ENCODE results near the gene RBM48. TPM values are rescaled to one million over a fixed set of nuclear protein-coding genes. Genes with fewer than 3 reads are reported as not detected.
"Not testable (repeated sequence)": the region's sequence is repeated elsewhere in the genome, so short reads cannot be mapped to it uniquely, and the experiment has no call there.

Gene RBM48
- total and polyA plus RNA-seq, 11 donors = 6.5 to 13.7 (median 10.6) TPM

- Histone ChIP-seq H3K9me3 (no peaks in the 10 kb centered on the region), H3K4me1 (peaks cover 0 to 26% (median 12%) of the 10 kb centered on the region in 12 donors), H3K27me3 (no peaks in the 10 kb centered on the region), H3K4me3 (no peak overlapping the region), H3K27ac (no peak overlapping the region), H3K36me3 (peaks cover 0 to 39% (median 18%) of the 10 kb centered on the region in 9 donors)
- DNase-seq (no peak), ATAC-seq (no peak)
- no peak for TF ChIP-seq POLR2A (IDR thresholded peaks at IDR 0.05)
- no peak for TF ChIP-seq CTCF (IDR thresholded peaks at IDR 0.05)
- WGBS, 4 donors = 91 to 96% (median 93%) methylated on average over 2 of the region's 2 CpGs
- intact Hi-C loops (cut with DNase I) = loop anchor here in 2 of 10 donors (10.0 kb wide), 1 partner anchor 532 kb away; no protein-coding TSS in a partner anchor
Measured at GRCh38 chr7:92523110-92523509, 5.5 kb upstream of the RBM48 start.

GRCh38 chr7:92527300-92528187 lies 1.1 kb upstream of the RBM48 start:
- Histone ChIP-seq H3K27ac (peak overlapping the region; percentile 31 to 92 (median 79)), H3K36me3 (peaks cover 0 to 29% (median 24%) of the 10 kb centered on the region in 9 donors), H3K27me3 (no peaks in the 10 kb centered on the region), H3K4me1 (peaks cover 0 to 41% (median 19%) of the 10 kb centered on the region in 12 donors), H3K9me3 (no peaks in the 10 kb centered on the region), H3K4me3 (peak overlapping the region; percentile 65 to 92 (median 84))
- peak in 3 of 5 donors; percentile 36 to 57 (median 55) for DNase-seq
- TF ChIP-seq POLR2A (IDR thresholded peaks at IDR 0.05) = no peak
- TF ChIP-seq CTCF (IDR thresholded peaks at IDR 0.05) = peak in 1 of 12 donors; percentile 16
- 1% methylated on average over 29 to 31 of the region's 31 CpGs for WGBS, 4 donors
- intact Hi-C loops (cut with DNase I) = loop anchor here in 4 of 10 donors (2.0 to 10.0 kb wide), 4 partner anchors 60 to 527 kb away; partner anchors contain the start of gene FAM133B (in 1 of the 4)
- ATAC-seq = peak in 3 of 4 donors; percentile 26 to 57 (median 31)

- Histone ChIP-seq H3K36me3 (peaks cover 0 to 43% (median 37%) of the 10 kb centered on the region in 9 donors), H3K27me3 (no peaks in the 10 kb centered on the region), H3K4me3 (peak overlapping the region; percentile 56 to 92 (median 84)), H3K9me3 (no peaks in the 10 kb centered on the region), H3K4me1 (peaks cover 0 to 41% (median 19%) of the 10 kb centered on the region in 12 donors), H3K27ac (peak overlapping the region; percentile 45 to 92 (median 84))
- intact Hi-C loops (cut with DNase I) = loop anchor here in 4 of 10 donors (2.0 to 10.0 kb wide), 4 partner anchors 58 to 526 kb away; partner anchors contain the start of gene FAM133B (in 1 of the 4)
- DNase-seq = no peak
- peak; percentile 0 to 8 (median 2) for ATAC-seq
- TF ChIP-seq CTCF (IDR thresholded peaks at IDR 0.05) (no peak), POLR2A (IDR thresholded peaks at IDR 0.05) (no peak)
- 0 to 1% (median 0%) methylated on average over 12 to 13 of the region's 13 CpGs for WGBS, 4 donors
Measured at GRCh38 chr7:92528958-92529264, 316 bp downstream of the RBM48 start.

GRCh38 chr7:92534572-92534971 lies 6.0 kb downstream of the RBM48 start:
- WGBS, 4 donors = 92 to 93% (median 93%) methylated on average over 9 of the region's 9 CpGs
- Histone ChIP-seq H3K4me1 (peaks cover 0 to 21% (median 2%) of the 10 kb centered on the region in 12 donors), H3K9me3 (no peaks in the 10 kb centered on the region), H3K36me3 (peaks cover 0 to 97% (median 93%) of the 10 kb centered on the region in 9 donors), H3K27ac (no peak overlapping the region), H3K27me3 (no peaks in the 10 kb centered on the region), H3K4me3 (no peak overlapping the region)
- ATAC-seq (no peak), DNase-seq (no peak)
- TF ChIP-seq POLR2A (IDR thresholded peaks at IDR 0.05) (no peak), CTCF (IDR thresholded peaks at IDR 0.05) (no peak)
- intact Hi-C loops (cut with DNase I) = loop anchor here in 1 of 10 donors (5.0 kb wide), 1 partner anchor 53 kb away; no protein-coding TSS in a partner anchor

- H3K4me3 ChIP-seq; DNase-seq; H3K27ac ChIP-seq; H3K4me1 ChIP-seq; ATAC-seq; H3K27me3 ChIP-seq; intact Hi-C loops (cut with DNase I); H3K9me3 ChIP-seq: not testable (repeated sequence)
- peaks cover 0 to 15% (median 9%) of the 10 kb centered on the region in 9 donors for H3K36me3 ChIP-seq
- 91 to 97% (median 92%) methylated on average over 3 of the region's 3 CpGs for WGBS, 4 donors
Measured at GRCh38 chr7:92543542-92543941, 14.9 kb downstream of the RBM48 start.

- DNase-seq; intact Hi-C loops (cut with DNase I); H3K4me3 ChIP-seq; H3K36me3 ChIP-seq; H3K9me3 ChIP-seq; H3K27ac ChIP-seq; H3K27me3 ChIP-seq; ATAC-seq: not testable (repeated sequence)
- WGBS, 4 donors = 92 to 95% (median 94%) methylated on average over 18 to 30 of the region's 30 CpGs
- H3K4me1 ChIP-seq = peaks cover 0 to 15% (median 0%) of the 10 kb centered on the region in 12 donors
Measured at GRCh38 chr7:92545116-92545515, 16.5 kb downstream of the RBM48 start.
